ENCODE data around the gene PIK3R3.

- TF ChIP-seq POLR2A (IDR thresholded peaks at IDR 0.05; ENCODE audit: low read depth, low read length) (no peak), POLR2AphosphoS5 (IDR thresholded peaks at IDR 0.05; ENCODE audit: low read depth, low read length) (no peak), TAF1 (IDR thresholded peaks at IDR 0.05; ENCODE audit: borderline replicate concordance, low read depth, low read length) (no peak)
These were observed 18.5 kb downstream of the PIK3R3 start for GRCh38 chr1:46113948-46114347.

All from GM12892 (cell line).